Heart left ventricle (tissue), 16 donors: ENCODE measurements around the gene TROAP. TPM values are rescaled to one million over a fixed set of nuclear protein-coding genes. Genes with fewer than 3 reads are reported as not detected.
"Not testable (repeated sequence)": the region's sequence is repeated elsewhere in the genome, so short reads cannot be mapped to it uniquely, and the experiment has no call there.

Source experiments
- ATAC-seq, 4 donors: fragments of 200-7000 bp; cut with Tn5 transposase; one replicate each; pipeline ENCODE4 v1.9.1; 2020 to 2022; ENCODE audit warnings: moderate library complexity in 4 of 4, mild to moderate bottlenecking in 3 of 4, moderate number of reproducible peaks in 1 of 4
- DNase-seq, 5 donors: peaks; one replicate each; pipeline ENCODE4 v3.0.0-alpha.2; 2020
- H3K27ac ChIP-seq, 12 donors: fragments of 200-600 bp; sonication (generic) in 4 of 12; one replicate each; pipeline versions ENCODE4 v1.5.0 to v1.8.0; 2016 to 2022; ENCODE audit warnings: mild to moderate bottlenecking in 2 of 12
- H3K27me3 ChIP-seq, 9 donors: fragments of 200-600 bp; sonication (generic) in 2 of 9; one replicate each; pipeline versions ENCODE4 v1.5.1 to v1.8.0; 2016 to 2022; ENCODE audit warnings: mild to moderate bottlenecking in 3 of 9
- H3K36me3 ChIP-seq, 9 donors: fragments of 200-600 bp; sonication (generic) in 2 of 9; one replicate each; pipeline versions ENCODE4 v1.5.0 to v1.8.0; 2018 to 2022; ENCODE audit warnings: mild to moderate bottlenecking in 2 of 9
- H3K4me1 ChIP-seq, 12 donors: fragments of 200-600 bp; sonication (generic) in 4 of 12; one replicate each; pipeline versions ENCODE4 v1.5.0 to v1.8.0; 2016 to 2022; ENCODE audit warnings: mild to moderate bottlenecking in 3 of 12
- H3K4me3 ChIP-seq, 12 donors: fragments of 200-600 bp; sonication (generic) in 4 of 12; one replicate each; pipeline versions ENCODE4 v1.5.0 to v1.8.0; 2017 to 2022; ENCODE audit warnings: mild to moderate bottlenecking in 9 of 12, moderate library complexity in 4 of 12
- H3K9me3 ChIP-seq, 12 donors: fragments of 200-600 bp; sonication (generic) in 4 of 12; one replicate each; pipeline versions ENCODE4 v1.5.0 to v1.8.0; 2016 to 2022; ENCODE audit warnings: mild to moderate bottlenecking in 1 of 12
- CTCF ChIP-seq, 12 donors: fragments of 200-600 bp; sonication (generic) in 4 of 12; IDR thresholded peaks; one replicate each; pipeline versions ENCODE4 v1.5.0 to v1.8.0; 2018 to 2022; ENCODE audit warnings: antibody characterized with exemption in 12 of 12, mild to moderate bottlenecking in 5 of 12
- POLR2A ChIP-seq, 2 donors: fragments of 450-650 bp; IDR thresholded peaks; one replicate each; pipeline ENCODE4 v1.6.1; 2017; ENCODE audit warnings: antibody characterized with exemption in 2 of 2, mild to moderate bottlenecking in 2 of 2, moderate library complexity in 2 of 2
- WGBS, 4 donors: extraction: QIAGEN DNeasy Blood & Tissue Kit in 2 of 4; methylation state at CpG; one replicate each; pipeline versions ENCODE4 v1.1.5 to v1.1.7; 2013 to 2018; 5-methylcytosine and 5-hydroxymethylcytosine counted together
- intact Hi-C, 10 donors: fragments of 100-400 bp; cut with DNase I; formaldehyde crosslinking; loops; one replicate each; pipeline versions ENCODE4 v1.11.1 to v1.14.2; 2022
- polyA plus RNA-seq, 2 donors: library from polyadenylated mRNA; stranded (reverse); fragments of 200-250 nt; gene quantifications; one replicate each; pipeline ENCODE4 v1.2.3, GENCODE V29; 2013
- total RNA-seq, 9 donors: library from RNA; depleted of rRNA in 2 of 9; stranded (reverse); fragments of >200 nt in 2 of 9; fragmentation: NEBNext Ultra II Directional in 3 of 9; extraction: Animal tissue kit (Norgen Biotek cat#: 25700) in 3 of 9; gene quantifications; one replicate each; pipeline versions ENCODE4 v1.1.0 to v1.2.4, GENCODE V29; 2016 to 2023
- donor health status: ischemic (EF 13 %, LVEDD 7.1; RV severe dilation, severe dysfunction).
- donor health status: healthy with polysubstance abuse.
- donor health status: DM: no; HTN: yes; CAD: no.
- donor health status: DM: no; HTN: no; CAD: no.
- donor health status: ischemic (EF 25% LVEDD 6.9; RV normal size, moderate dysfunction).
- donor health status: ischemic (EF 25% LVEDD 5.7; RV mildly dilated, moderate dysfunction).
- donor health status: healthy.
- donor health status: DM: yes; HTN: yes; CAD: no.
- donor health status: ischemic (EF 35%, LVEDD 5.7; RV mildly dilated, moderate dysfunction).
- donor health status: nonischemic (EF 11% LVEDD 7.7; RV severe dilation, severe dysfunction).
- donor health status: DM: yes; HTN: yes; CAD: no.
- donor health status: PGD.
- donor health status: ischemic (EF 29% LVEDD 5.4; RV normal size, mild dysfunction).
- donor health status: nonischemic (EF 23%, LVEDD 6.1; RV moderate dilation, normal function).

Gene TROAP
- total and polyA plus RNA-seq, 11 donors, result 0.11 to 6.4 (median 0.75) TPM; not detected in 4

- no peak for TF ChIP-seq CTCF (IDR thresholded peaks at IDR 0.05)
- no peak for TF ChIP-seq POLR2A (IDR thresholded peaks at IDR 0.05)
- H3K27ac ChIP-seq, result no peak overlapping the region
- H3K27me3 ChIP-seq, result no peaks in the 10 kb centered on the region
- H3K4me3 ChIP-seq, result no peak overlapping the region
- H3K4me1 ChIP-seq, result peaks cover 0 to 4% (median 0%) of the 10 kb centered on the region in 12 donors
- ATAC-seq (no peak), DNase-seq (no peak)
- 72 to 85% (median 82%) methylated on average over 10 to 13 of the region's 13 CpGs for WGBS, 4 donors
- H3K9me3 ChIP-seq, result no peaks in the 10 kb centered on the region
- H3K36me3 ChIP-seq, result peaks cover 0 to 22% (median 17%) of the 10 kb centered on the region in 9 donors
- intact Hi-C loops, result no loop called here
These were observed 46.5 kb upstream of the TROAP start for GRCh38 chr12:49276304-49277290.

- no peak for DNase-seq
- Histone ChIP-seq H3K27me3 (no peaks in the 10 kb centered on the region), H3K9me3 (no peaks in the 10 kb centered on the region), H3K4me3 (no peak overlapping the region), H3K4me1 (peaks cover 0 to 4% (median 0%) of the 10 kb centered on the region in 12 donors), H3K27ac (no peak overlapping the region), H3K36me3 (peaks cover 0 to 17% (median 13%) of the 10 kb centered on the region in 9 donors)
- 89 to 99% (median 94%) methylated on average over 7 of the region's 7 CpGs for WGBS, 4 donors
- intact Hi-C loops, result no loop called here
- ATAC-seq, result no peak
- TF ChIP-seq POLR2A (IDR thresholded peaks at IDR 0.05), result no peak
- TF ChIP-seq CTCF (IDR thresholded peaks at IDR 0.05), result no peak
These were observed 45.6 kb upstream of the TROAP start for GRCh38 chr12:49277466-49277865.

GRCh38 chr12:49279706-49280159, 43.3 kb upstream of the TROAP start:
- no peak overlapping the region for H3K27ac ChIP-seq
- peaks cover 0 to 5% (median 0%) of the 10 kb centered on the region in 9 donors for H3K27me3 ChIP-seq
- no peak for DNase-seq
- H3K4me3 ChIP-seq, result no peak overlapping the region
- peaks cover 0 to 3% (median 0%) of the 10 kb centered on the region in 12 donors for H3K4me1 ChIP-seq
- WGBS, 4 donors, result 48 to 58% (median 53%) methylated on average over 6 to 7 of the region's 7 CpGs
- H3K9me3 ChIP-seq, result no peaks in the 10 kb centered on the region
- ATAC-seq, result no peak
- no peak for TF ChIP-seq CTCF (IDR thresholded peaks at IDR 0.05)
- TF ChIP-seq POLR2A (IDR thresholded peaks at IDR 0.05), result no peak
- H3K36me3 ChIP-seq, result peaks cover 0 to 2% (median 0%) of the 10 kb centered on the region in 9 donors
- intact Hi-C loops, result loop anchor here in 1 of 10 donors (10.0 kb wide), 1 partner anchor 235 kb away; no protein-coding TSS in a partner anchor

GRCh38 chr12:49280545-49280944, 42.5 kb upstream of the TROAP start:
- H3K27ac ChIP-seq, H3K9me3 ChIP-seq, H3K27me3 ChIP-seq, H3K36me3 ChIP-seq, H3K4me1 ChIP-seq, ATAC-seq, DNase-seq, H3K4me3 ChIP-seq: not testable (repeated sequence)
- WGBS, 4 donors, result 87 to 89% (median 89%) methylated on average over 6 of the region's 6 CpGs
- intact Hi-C loops, result loop anchor here in 1 of 10 donors (10.0 kb wide), 1 partner anchor 234 kb away; no protein-coding TSS in a partner anchor
